Tibial nerve (tissue), 3 donors: ENCODE data around the gene DISP2.

Experiments used
- CTCF ChIP-seq, 5 experiments: fragments of 200-600 bp in 3 of 5; fragments of 450-650 bp in 2 of 5; sonication (generic) in 3 of 5; IDR thresholded peaks; one replicate each; pipeline ENCODE4 v1.5.1; 2016 to 2019; ENCODE audit warnings: antibody characterized with exemption in 5 of 5, mild to moderate bottlenecking in 3 of 5, moderate library complexity in 2 of 5
- POLR2A ChIP-seq, 2 donors: fragments of 450-650 bp; IDR thresholded peaks; one replicate each; pipeline ENCODE4 v1.6.1; 2017; ENCODE audit warnings: antibody characterized with exemption in 2 of 2, mild to moderate bottlenecking in 2 of 2, moderate library complexity in 2 of 2

- TF ChIP-seq POLR2A (IDR thresholded peaks at IDR 0.05) (no peak), CTCF (IDR thresholded peaks at IDR 0.05) (no peak)
These were observed 14.5 kb upstream of the DISP2 start for GRCh38 chr15:40343512-40343911.
